Colonic mucosa (tissue), 4 donors: ENCODE data around the gene ESRRG. TPM values are rescaled to one million over a fixed set of nuclear protein-coding genes. Genes with fewer than 3 reads are reported as not detected.

Experiments
- DNase-seq: peaks from one replicate; pipeline ENCODE4 v3.0.0-alpha.2; 2020
- H3K27ac ChIP-seq: fragments of 200-600 bp; one replicate; pipeline ENCODE4 v1.8.0; 2021
- H3K27me3 ChIP-seq: fragments of 200-600 bp; one replicate; pipeline ENCODE4 v1.8.0; 2021
- H3K36me3 ChIP-seq: fragments of 200-600 bp; one replicate; pipeline ENCODE4 v1.8.0; 2021
- H3K4me1 ChIP-seq: fragments of 200-600 bp; one replicate; pipeline ENCODE4 v1.8.0; 2021; ENCODE audit warnings: mild to moderate bottlenecking
- H3K4me3 ChIP-seq: fragments of 200-600 bp; one replicate; pipeline ENCODE4 v1.8.0; 2021
- H3K9ac ChIP-seq, 2 donors: one replicate each; pipeline ENCODE4 v1.7.0; 2013; ENCODE audit warnings: control low read depth in 2 of 2, low read depth in 2 of 2, low read length in 2 of 2
- H3K9me3 ChIP-seq: fragments of 200-600 bp; one replicate; pipeline ENCODE4 v1.8.0; 2021
- intact Hi-C: fragments of 100-400 bp; cut with DNase I; formaldehyde crosslinking; loops from one replicate; pipeline ENCODE4 v1.14.1; 2022
- total RNA-seq, 2 donors: library from RNA; stranded (reverse); fragmentation: NEBNext Ultra II Directional in 1 of 2; extraction: Animal tissue kit (Norgen Biotek cat#: 25700) in 1 of 2; gene quantifications; one replicate each; pipeline ENCODE4 v1.2.1, GENCODE V29; 2021
- TF ChIP-seq, protein P1 (sequence below): fragments of 200-600 bp; IDR thresholded peaks from one replicate; pipeline ENCODE4 v1.8.0; 2022; ENCODE audit warnings: antibody characterized with exemption, mild to moderate bottlenecking
- donor health status: healthy.
- donor health status: DM: no; HTN: no; CAD: no.
- donor health status: DM: no; HTN: no; CAD: no.

The ESRRG gene
- total RNA-seq, 2 donors from 2014 or later = 0.10 to 0.27 TPM

DNA sequence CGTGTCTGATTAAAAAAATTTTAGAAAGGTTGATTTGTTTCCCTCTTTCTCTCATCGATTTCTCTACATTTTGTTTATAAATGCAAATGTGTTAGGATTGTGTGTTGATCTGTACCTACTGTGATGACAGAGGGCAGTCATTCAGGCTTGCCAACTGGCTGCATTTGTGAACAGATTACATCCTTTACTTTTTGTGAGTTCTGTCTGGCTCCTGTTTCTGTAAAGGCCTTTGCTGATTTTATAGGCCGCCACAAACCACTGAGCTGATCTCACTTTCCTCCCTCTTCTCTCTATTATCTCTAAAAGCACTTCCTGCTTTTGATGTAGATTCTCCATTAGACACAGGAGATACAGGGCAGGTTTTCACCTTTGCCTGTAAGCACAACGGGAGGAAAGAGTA lies 106.8 kb downstream of the ESRRG start:
- TF ChIP-seq, protein P1, sequence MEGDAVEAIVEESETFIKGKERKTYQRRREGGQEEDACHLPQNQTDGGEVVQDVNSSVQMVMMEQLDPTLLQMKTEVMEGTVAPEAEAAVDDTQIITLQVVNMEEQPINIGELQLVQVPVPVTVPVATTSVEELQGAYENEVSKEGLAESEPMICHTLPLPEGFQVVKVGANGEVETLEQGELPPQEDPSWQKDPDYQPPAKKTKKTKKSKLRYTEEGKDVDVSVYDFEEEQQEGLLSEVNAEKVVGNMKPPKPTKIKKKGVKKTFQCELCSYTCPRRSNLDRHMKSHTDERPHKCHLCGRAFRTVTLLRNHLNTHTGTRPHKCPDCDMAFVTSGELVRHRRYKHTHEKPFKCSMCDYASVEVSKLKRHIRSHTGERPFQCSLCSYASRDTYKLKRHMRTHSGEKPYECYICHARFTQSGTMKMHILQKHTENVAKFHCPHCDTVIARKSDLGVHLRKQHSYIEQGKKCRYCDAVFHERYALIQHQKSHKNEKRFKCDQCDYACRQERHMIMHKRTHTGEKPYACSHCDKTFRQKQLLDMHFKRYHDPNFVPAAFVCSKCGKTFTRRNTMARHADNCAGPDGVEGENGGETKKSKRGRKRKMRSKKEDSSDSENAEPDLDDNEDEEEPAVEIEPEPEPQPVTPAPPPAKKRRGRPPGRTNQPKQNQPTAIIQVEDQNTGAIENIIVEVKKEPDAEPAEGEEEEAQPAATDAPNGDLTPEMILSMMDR = no peak
- no peak for DNase-seq
- Histone ChIP-seq H3K9ac (no peak overlapping the region), H3K9me3 (no peaks in the 10 kb centered on the region), H3K4me1 (no peaks in the 10 kb centered on the region), H3K27me3 (no peaks in the 10 kb centered on the region), H3K27ac (no peak overlapping the region), H3K36me3 (no peaks in the 10 kb centered on the region), H3K4me3 (no peak overlapping the region)
- intact Hi-C loops = no loop called here

DNA sequence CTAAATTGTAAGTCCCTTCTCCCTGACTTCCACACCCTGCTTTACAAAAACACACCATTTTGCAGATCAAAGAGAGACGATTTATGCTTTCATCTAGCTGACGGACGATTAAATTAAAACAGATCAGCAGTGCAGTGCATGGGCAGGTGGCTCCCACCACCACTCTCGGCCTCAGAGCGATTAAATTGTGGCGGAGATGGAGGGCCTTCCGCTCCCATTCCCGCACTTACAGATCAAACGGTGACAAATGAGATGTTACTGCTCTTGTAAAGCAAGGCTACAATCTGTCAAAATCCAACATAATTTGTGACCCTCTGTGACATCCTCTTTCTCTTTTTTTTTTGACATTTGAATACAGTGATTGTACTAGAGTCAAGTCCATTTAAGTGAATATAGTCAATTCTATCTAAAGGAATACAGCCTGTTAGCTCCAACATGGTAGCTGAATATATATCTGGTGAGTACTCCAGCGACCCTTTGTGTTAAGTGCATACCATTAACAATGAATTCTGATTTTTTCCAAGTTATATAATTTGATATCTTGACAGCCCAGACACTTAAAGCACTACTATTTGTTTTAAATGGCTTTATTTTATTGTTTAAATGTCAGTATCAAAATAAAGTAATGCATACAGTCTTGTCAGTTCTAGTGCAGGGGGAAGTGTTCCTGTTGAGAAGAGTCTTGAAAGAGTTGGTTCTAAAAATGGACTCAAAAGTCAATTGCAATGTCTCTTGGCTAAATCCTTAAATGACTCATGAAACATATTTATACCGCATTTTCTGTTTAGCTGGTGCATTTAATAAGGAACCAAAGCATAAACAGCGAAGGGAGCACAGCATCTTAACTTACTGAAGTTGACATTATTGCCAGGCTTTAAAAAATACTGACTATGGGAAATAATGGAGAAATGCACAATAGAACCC lies 109.0 kb downstream of the ESRRG start:
- H3K9ac ChIP-seq = no peak overlapping the region
- H3K27me3 ChIP-seq = no peaks in the 10 kb centered on the region
- H3K27ac ChIP-seq = no peak overlapping the region
- TF ChIP-seq, protein P1 = no peak
- no peak overlapping the region for H3K4me3 ChIP-seq
- H3K9me3 ChIP-seq = no peaks in the 10 kb centered on the region
- H3K36me3 ChIP-seq = no peaks in the 10 kb centered on the region
- intact Hi-C loops = no loop called here
- DNase-seq = no peak
- no peaks in the 10 kb centered on the region for H3K4me1 ChIP-seq

DNA sequence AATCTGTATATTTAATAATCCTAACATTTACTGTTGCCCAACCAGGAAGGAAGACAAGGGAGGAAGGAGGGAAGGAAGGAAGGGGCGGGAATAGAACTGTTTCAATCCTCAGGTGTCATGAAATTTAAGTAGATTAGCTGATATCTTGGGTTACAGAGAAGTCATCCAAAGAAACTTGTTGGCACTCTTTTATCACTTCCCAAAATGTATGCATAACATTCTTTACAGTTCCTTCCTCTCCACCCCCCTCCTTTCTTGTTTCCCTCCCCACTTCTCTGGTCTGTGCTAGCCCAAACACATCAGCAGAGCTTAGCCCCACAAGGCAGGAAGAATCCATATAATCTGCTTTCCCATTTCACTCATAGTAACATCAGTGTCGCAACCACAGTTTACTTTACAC lies 110.9 kb downstream of the ESRRG start:
- DNase-seq = no peak
- no peak overlapping the region for H3K27ac ChIP-seq
- no peak overlapping the region for H3K9ac ChIP-seq
- intact Hi-C loops = no loop called here
- H3K27me3 ChIP-seq = no peaks in the 10 kb centered on the region
- H3K4me3 ChIP-seq = no peak overlapping the region
- H3K4me1 ChIP-seq = no peaks in the 10 kb centered on the region
- TF ChIP-seq, protein P1 = no peak
- no peaks in the 10 kb centered on the region for H3K9me3 ChIP-seq
- no peaks in the 10 kb centered on the region for H3K36me3 ChIP-seq

DNA sequence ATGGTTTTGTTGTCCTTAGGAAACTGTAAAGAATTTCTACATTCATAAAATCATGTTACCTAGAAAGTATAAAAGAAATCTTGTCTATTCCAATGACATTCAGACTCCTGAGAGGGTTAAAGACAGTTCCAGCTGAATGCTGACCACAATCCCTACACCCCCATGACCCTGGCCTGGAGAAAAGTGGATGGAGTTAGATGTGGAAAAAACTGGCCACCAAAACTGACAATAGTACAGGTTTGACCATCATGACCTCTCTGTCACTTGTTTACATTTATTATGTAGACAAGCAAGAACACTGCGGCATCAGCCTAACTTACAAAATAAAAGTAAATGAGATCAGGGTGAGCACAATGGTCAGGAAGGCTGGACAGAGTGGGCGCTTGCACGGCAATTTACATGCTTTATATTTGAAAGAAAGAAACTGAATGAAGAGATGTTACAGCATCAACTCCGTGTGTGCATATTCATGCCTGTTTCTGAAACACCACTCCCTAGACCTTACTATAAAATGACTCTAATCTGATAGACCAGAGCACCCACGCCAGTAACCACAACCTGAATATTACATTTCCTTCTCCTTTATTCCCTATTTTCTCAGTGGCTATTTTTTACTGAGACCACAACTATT lies 116.0 kb downstream of the ESRRG start:
- Histone ChIP-seq H3K36me3 (no peaks in the 10 kb centered on the region), H3K9me3 (no peaks in the 10 kb centered on the region), H3K9ac (no peak overlapping the region), H3K4me3 (no peak overlapping the region), H3K27me3 (no peaks in the 10 kb centered on the region), H3K4me1 (no peaks in the 10 kb centered on the region), H3K27ac (no peak overlapping the region)
- TF ChIP-seq, protein P1 = no peak
- no peak for DNase-seq
- intact Hi-C loops = no loop called here

DNA sequence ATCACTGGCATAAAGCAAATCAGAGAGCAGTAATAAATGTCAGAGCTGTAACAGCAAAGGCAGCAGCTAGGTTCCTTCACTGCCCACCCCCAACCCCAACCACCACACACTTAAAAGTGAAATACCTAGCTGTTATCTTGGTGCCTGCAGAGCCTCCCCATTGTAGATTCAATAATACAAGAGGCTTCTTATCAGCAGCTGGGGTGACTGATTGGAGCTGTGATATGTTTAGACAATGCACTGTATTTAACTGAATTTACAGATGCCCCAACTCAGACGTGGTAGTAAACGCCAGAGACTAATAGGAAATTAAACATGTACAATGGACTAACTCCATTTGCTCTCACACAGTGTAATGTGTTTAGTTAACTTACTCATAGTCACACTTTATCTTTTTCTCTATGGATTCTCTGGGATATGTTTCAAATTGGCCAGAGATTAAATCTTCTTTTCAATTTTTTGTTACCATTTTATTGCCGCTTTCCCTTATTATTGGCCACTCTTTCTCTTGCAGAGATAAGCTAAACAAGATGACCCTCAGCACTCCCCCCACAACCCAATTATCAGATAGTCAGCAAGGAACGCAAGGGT lies 117.1 kb downstream of the ESRRG start:
- no peaks in the 10 kb centered on the region for H3K4me1 ChIP-seq
- no peak for DNase-seq
- H3K9me3 ChIP-seq = no peaks in the 10 kb centered on the region
- no peaks in the 10 kb centered on the region for H3K27me3 ChIP-seq
- H3K4me3 ChIP-seq = no peak overlapping the region
- H3K36me3 ChIP-seq = no peaks in the 10 kb centered on the region
- TF ChIP-seq, protein P1 = no peak
- H3K9ac ChIP-seq = no peak overlapping the region
- intact Hi-C loops = no loop called here
- H3K27ac ChIP-seq = no peak overlapping the region
